ENCODE data around the gene RBP3. TPM values are rescaled to one million over a fixed set of nuclear protein-coding genes. Genes with fewer than 3 reads are reported as not detected.

The RBP3 gene
- total RNA-seq, 1 donor from 2014 or later = not detected

DNA sequence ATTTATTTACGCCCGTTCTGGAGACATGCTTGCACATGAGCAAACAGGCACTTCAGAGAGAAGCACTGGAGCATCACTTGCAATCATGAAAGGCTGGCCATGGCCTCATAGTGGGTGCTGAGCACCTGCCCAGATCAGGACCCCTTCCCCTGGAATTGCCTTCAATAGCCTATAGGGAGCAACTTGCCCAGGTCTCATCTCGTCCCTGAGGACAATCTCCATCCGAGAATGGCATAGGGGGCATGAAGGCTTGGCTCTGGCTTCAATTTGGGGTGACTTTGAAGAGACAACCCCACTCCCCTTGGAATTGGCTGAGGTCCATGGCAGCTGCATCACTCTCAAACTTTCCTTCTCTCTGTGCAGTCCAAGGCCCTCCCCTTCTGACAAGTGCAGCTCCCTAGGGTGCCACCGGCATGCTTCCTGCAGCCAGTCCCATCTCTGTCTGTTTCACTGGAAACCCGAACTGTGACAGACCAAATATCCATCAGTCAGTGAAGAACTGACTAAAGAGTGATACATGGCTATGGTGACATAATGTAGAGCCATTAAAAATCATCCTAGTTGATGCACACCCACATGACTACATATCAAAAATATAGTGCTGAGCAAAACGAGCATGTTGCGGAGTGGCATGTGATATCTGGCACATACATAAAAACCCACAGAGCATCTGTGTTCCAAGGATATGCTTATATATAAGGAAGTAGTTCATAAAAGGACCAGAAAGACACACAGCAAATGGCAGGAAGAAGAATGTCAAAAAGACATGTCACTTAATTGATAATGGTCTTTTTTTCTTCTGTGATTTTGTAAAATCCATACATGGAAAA, 13.5 kb upstream of the RBP3 start:
- DNase-seq (ENCODE audit: low read depth) = no peak
- Histone ChIP-seq H3K27me3 (ENCODE audit: control insufficient read depth, insufficient read depth, low read length) (peaks cover 6% of the 10 kb centered on the region), H3K4me3 (ENCODE audit: low read depth, low read length) (no peak overlapping the region), H3K36me3 (ENCODE audit: control insufficient read depth, insufficient read depth, low read length) (no peaks in the 10 kb centered on the region)
- TF ChIP-seq, protein P1, sequence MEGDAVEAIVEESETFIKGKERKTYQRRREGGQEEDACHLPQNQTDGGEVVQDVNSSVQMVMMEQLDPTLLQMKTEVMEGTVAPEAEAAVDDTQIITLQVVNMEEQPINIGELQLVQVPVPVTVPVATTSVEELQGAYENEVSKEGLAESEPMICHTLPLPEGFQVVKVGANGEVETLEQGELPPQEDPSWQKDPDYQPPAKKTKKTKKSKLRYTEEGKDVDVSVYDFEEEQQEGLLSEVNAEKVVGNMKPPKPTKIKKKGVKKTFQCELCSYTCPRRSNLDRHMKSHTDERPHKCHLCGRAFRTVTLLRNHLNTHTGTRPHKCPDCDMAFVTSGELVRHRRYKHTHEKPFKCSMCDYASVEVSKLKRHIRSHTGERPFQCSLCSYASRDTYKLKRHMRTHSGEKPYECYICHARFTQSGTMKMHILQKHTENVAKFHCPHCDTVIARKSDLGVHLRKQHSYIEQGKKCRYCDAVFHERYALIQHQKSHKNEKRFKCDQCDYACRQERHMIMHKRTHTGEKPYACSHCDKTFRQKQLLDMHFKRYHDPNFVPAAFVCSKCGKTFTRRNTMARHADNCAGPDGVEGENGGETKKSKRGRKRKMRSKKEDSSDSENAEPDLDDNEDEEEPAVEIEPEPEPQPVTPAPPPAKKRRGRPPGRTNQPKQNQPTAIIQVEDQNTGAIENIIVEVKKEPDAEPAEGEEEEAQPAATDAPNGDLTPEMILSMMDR (IDR thresholded peaks at IDR 0.05; ENCODE audit: insufficient read depth, low read length, poor library complexity, severe bottlenecking) = no peak

DNA sequence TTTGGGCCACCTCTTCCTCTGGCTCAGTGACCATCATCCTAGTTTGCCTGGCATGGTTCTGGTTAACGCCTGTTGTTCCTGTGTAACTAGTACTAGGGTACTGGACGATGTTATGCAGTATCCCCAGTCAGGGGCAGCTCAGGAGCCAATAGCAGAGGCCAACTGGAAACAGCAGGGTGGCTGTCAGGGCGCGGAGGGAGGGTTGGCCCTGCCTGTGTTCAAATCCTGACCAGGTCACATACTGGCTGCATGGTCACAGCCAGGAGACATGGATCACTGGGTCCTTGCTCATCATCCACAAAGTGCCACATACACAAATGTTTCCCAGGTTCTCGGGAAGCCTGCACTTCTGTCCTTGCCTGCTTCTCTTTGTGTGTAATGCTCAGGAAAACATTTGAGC, 12.3 kb upstream of the RBP3 start:
- no peak overlapping the region for H3K4me3 ChIP-seq (ENCODE audit: low read depth, low read length)
- TF ChIP-seq, protein P1 (IDR thresholded peaks at IDR 0.05; ENCODE audit: insufficient read depth, low read length, poor library complexity, severe bottlenecking) = no peak
- peaks cover 6% of the 10 kb centered on the region for H3K27me3 ChIP-seq (ENCODE audit: control insufficient read depth, insufficient read depth, low read length)
- DNase-seq (ENCODE audit: low read depth) = no peak
- H3K36me3 ChIP-seq (ENCODE audit: control insufficient read depth, insufficient read depth, low read length) = no peaks in the 10 kb centered on the region

DNA sequence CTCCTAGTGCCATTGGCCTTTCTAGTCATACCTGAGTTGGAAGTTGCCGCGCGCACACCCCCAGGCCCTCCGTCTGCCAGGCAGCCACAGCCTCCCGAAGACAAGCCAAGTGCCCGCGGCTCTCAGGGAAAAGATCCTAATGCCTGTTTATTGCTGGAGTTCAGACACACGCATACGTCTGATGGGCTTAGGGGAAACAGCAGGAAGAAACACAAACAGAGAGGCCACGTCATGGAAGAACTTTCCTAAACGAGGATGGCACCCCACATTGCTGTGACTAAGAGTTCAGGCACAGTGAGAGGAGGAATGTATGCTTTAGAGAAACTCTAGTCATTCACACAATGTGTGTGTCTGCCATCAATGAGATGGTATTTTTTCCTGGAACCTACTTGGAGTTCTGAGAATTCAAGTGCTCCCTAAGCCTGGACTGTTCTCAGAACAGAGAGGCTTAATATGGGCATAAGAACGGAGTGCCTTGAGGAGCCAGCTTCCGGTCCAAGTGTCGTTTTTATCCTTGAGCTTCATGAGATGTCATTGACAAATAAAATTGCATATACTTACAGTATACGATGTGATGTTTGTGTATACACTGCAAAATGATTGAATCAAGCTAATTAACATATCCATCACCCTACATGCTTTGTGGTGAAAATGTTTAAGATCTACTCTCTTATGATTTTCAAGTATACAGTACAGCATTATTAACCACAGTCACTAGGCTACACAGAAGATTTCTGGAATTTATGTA, 11.6 kb upstream of the RBP3 start:
- no peak overlapping the region for H3K4me3 ChIP-seq (ENCODE audit: low read depth, low read length)
- peaks cover 6% of the 10 kb centered on the region for H3K27me3 ChIP-seq (ENCODE audit: control insufficient read depth, insufficient read depth, low read length)
- DNase-seq (ENCODE audit: low read depth) = no peak
- no peaks in the 10 kb centered on the region for H3K36me3 ChIP-seq (ENCODE audit: control insufficient read depth, insufficient read depth, low read length)
- TF ChIP-seq, protein P1 (IDR thresholded peaks at IDR 0.05; ENCODE audit: insufficient read depth, low read length, poor library complexity, severe bottlenecking) = no peak

DNA sequence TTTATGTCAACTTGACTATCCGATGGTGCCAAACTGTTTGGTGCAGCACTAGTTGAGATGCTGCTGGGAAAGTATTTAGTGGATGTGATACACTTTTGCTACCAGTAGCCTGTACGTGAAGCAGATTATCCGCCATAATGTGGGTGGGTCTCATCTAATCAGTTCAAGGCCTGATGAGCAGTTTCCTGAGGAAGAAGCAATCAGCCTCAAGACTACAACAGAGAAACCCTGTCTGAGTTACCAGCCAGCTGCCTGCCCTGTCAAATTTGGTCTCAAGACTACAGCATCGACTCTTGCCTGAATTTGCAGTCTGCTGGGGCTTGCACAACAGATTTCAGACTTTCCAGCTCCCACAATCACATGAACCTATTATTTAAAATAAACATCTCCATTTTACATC, 10.9 kb upstream of the RBP3 start:
- no peak for DNase-seq (ENCODE audit: low read depth)
- Histone ChIP-seq H3K4me3 (ENCODE audit: low read depth, low read length) (no peak overlapping the region), H3K36me3 (ENCODE audit: control insufficient read depth, insufficient read depth, low read length) (no peaks in the 10 kb centered on the region), H3K27me3 (ENCODE audit: control insufficient read depth, insufficient read depth, low read length) (peaks cover 6% of the 10 kb centered on the region)
- TF ChIP-seq, protein P1 (IDR thresholded peaks at IDR 0.05; ENCODE audit: insufficient read depth, low read length, poor library complexity, severe bottlenecking) = no peak

DNA sequence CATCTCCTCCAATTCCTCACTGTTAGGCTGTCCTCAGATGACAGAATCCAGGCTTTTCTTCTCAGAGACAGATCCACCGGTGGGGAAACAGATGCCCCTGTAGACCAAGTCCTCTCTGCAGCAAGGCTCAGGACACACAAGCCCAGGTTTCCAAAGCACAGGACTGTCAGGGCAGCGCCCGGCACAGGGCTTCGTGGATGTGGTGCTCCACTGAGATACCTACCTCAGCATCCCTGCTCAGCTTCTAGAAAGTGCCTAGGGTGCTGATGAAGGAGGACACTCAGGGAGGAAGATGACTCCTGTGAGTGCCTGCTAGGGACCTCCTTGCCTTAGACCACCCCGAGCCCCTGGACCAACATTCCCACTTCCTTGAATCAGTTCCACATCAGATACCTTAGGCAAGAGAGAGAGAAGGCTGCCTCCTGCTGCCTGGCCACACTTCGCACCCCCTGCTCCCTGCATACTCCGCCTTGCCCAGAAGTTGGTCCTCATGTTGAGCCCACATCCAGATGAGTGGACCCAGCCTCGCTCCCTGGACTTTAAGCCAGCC, 8.9 kb upstream of the RBP3 start:
- TF ChIP-seq, protein P1 (IDR thresholded peaks at IDR 0.05; ENCODE audit: insufficient read depth, low read length, poor library complexity, severe bottlenecking) = no peak
- Histone ChIP-seq H3K4me3 (ENCODE audit: low read depth, low read length) (no peak overlapping the region), H3K27me3 (ENCODE audit: control insufficient read depth, insufficient read depth, low read length) (peaks cover 4% of the 10 kb centered on the region), H3K36me3 (ENCODE audit: control insufficient read depth, insufficient read depth, low read length) (no peaks in the 10 kb centered on the region)
- DNase-seq (ENCODE audit: low read depth) = no peak

Data from kidney epithelial cell (primary cell).